Right lung (tissue), 5 donors: ENCODE results near the gene PTPN3. TPM values are rescaled to one million over a fixed set of nuclear protein-coding genes. Genes with fewer than 3 reads are reported as not detected.

Experiments used
- DNase-seq, 2 donors: peaks; one replicate each; pipeline ENCODE4 v3.0.0-alpha.2; 2013
- polyA plus RNA-seq, 5 donors: library from polyadenylated mRNA; unstranded; fragments of 120-200 nt; gene quantifications; one replicate each; pipeline versions ENCODE4 v1.2.1 to v1.2.3, GENCODE V29; 2013; ENCODE audit warnings: inconsistent platforms in 1 of 5, low replicate concordance in 1 of 5; ENCODE audit not compliant: insufficient read length in 5 of 5, insufficient read depth in 1 of 5

Gene PTPN3
- polyA plus RNA-seq, 5 donors, result 9.1 to 15.4 (median 12.7) TPM

GRCh38 chr9:109477258-109478050 lies 20.7 kb downstream of the PTPN3 start:
- DNase-seq, result peak; percentile 56 to 63

- no peak for DNase-seq
These were observed 21.4 kb downstream of the PTPN3 start for GRCh38 chr9:109476642-109477257.

- no peak for DNase-seq
These were observed 22.6 kb downstream of the PTPN3 start for GRCh38 chr9:109475526-109475925.

GRCh38 chr9:109474944-109475343 lies 23.2 kb downstream of the PTPN3 start:
- DNase-seq, result no peak

- no peak for DNase-seq
These were observed 23.9 kb downstream of the PTPN3 start for GRCh38 chr9:109474170-109474569.

- no peak for DNase-seq
These were observed 24.8 kb downstream of the PTPN3 start for GRCh38 chr9:109473329-109473728.

GRCh38 chr9:109471475-109472393 lies 26.4 kb downstream of the PTPN3 start:
- DNase-seq, result peak; percentile 21 to 28

- DNase-seq, result peak; percentile 44 to 45
These were observed 28.3 kb downstream of the PTPN3 start for GRCh38 chr9:109469646-109470358.

- no peak for DNase-seq
These were observed 29.2 kb downstream of the PTPN3 start for GRCh38 chr9:109468927-109469326.

GRCh38 chr9:109467936-109468335 lies 30.2 kb downstream of the PTPN3 start:
- DNase-seq, result no peak

GRCh38 chr9:109466623-109467590 lies 31.2 kb downstream of the PTPN3 start:
- no peak for DNase-seq

- DNase-seq, result no peak
These were observed 34.0 kb downstream of the PTPN3 start for GRCh38 chr9:109463924-109464625.

- DNase-seq, result no peak
These were observed 37.5 kb downstream of the PTPN3 start for GRCh38 chr9:109460576-109460975.

GRCh38 chr9:109459423-109459822 lies 38.7 kb downstream of the PTPN3 start:
- no peak for DNase-seq

- DNase-seq, result no peak
These were observed 39.5 kb downstream of the PTPN3 start for GRCh38 chr9:109458453-109459211.

- no peak for DNase-seq
These were observed 41.3 kb downstream of the PTPN3 start for GRCh38 chr9:109456811-109457210.

GRCh38 chr9:109455861-109456260 lies 42.2 kb downstream of the PTPN3 start:
- no peak for DNase-seq

GRCh38 chr9:109455391-109455790 lies 42.7 kb downstream of the PTPN3 start:
- no peak for DNase-seq

GRCh38 chr9:109454601-109455155 lies 43.4 kb downstream of the PTPN3 start:
- no peak for DNase-seq
